Omental fat pad (tissue), 4 donors: ENCODE data around the gene PRSS22. TPM values are rescaled to one million over a fixed set of nuclear protein-coding genes. Genes with fewer than 3 reads are reported as not detected.

Experiments used
- ATAC-seq: fragments of 150-250 bp; one replicate; pipeline ENCODE4 v1.9.1; 2016; ENCODE audit warnings: mild to moderate bottlenecking, moderate library complexity; ENCODE audit not compliant: low FRiP score
- DNase-seq: peaks from one replicate; pipeline ENCODE4 v3.0.0-alpha.2; 2019; ENCODE audit warnings: low spot score
- CTCF ChIP-seq, 3 donors: fragments of 450-650 bp; IDR thresholded peaks; one replicate each; pipeline ENCODE4 v1.5.1; 2016 to 2017; ENCODE audit warnings: antibody characterized with exemption in 3 of 3, mild to moderate bottlenecking in 3 of 3, moderate library complexity in 2 of 3
- total RNA-seq, 4 donors: library from RNA; depleted of rRNA; stranded (reverse); fragments of >200 nt; gene quantifications; one replicate each; pipeline ENCODE4 v1.1.0, GENCODE V29; 2016

Gene PRSS22
- total RNA-seq, 4 donors from 2014 or later, result not detected

GRCh38 chr16:2803545-2804195 is 54.3 kb downstream of the PRSS22 start:
- DNase-seq (no peak), ATAC-seq (no peak)
- TF ChIP-seq CTCF (IDR thresholded peaks at IDR 0.05), result no peak

Other genes starting within 250 kb of the PRSS22 start
- 10 to 100 TPM; 10.9 to 21.1 (median 20.1) TPM for gene KCTD5, start 175.6 kb downstream of the PRSS22 start, total RNA-seq
- gene PRSS27, start 137.9 kb downstream of the PRSS22 start, total RNA-seq, result 1 to 10 TPM in 2 of 4 donors, under 1 TPM in 2; 0.65 to 1.2 (median 1.0) TPM
- 100 to 1,000 TPM; 230 to 465 (median 368) TPM for gene SRRM2, start 105.5 kb downstream of the PRSS22 start, total RNA-seq
- gene ELOB, start 80.9 kb downstream of the PRSS22 start, total RNA-seq, result 100 to 1,000 TPM; 181 to 341 (median 323) TPM
- not detected for gene PRSS33, start 70.6 kb downstream of the PRSS22 start, total RNA-seq
- not detected for gene PRSS41, start 59.7 kb downstream of the PRSS22 start, total RNA-seq
- gene PRSS21, start 40.9 kb downstream of the PRSS22 start, total RNA-seq, result 1 to 10 TPM in 1 of 4 donors, under 1 TPM in 1, not detected in 2; 0.65 to 1.0 TPM
- 1 to 10 TPM in 1 of 4 donors, not detected in 3; 1.0 TPM for gene ZG16B, start 27.9 kb downstream of the PRSS22 start, total RNA-seq
- gene FLYWCH2, start 25.0 kb upstream of the PRSS22 start, total RNA-seq, result 10 to 100 TPM; 22.1 to 78.7 (median 37.3) TPM
- gene FLYWCH1, start 53.8 kb upstream of the PRSS22 start, total RNA-seq, result 10 to 100 TPM; 14.8 to 45.6 (median 26.6) TPM
- gene KREMEN2, start 106.1 kb upstream of the PRSS22 start, total RNA-seq, result not detected
- 1 to 10 TPM; 1.9 to 6.8 (median 3.5) TPM for gene PAQR4, start 111.2 kb upstream of the PRSS22 start, total RNA-seq
- 1 to 10 TPM in 1 of 4 donors, under 1 TPM in 2, not detected in 1; 0.25 to 1.7 (median 0.79) TPM for gene PKMYT1, start 122.3 kb upstream of the PRSS22 start, total RNA-seq
- gene CLDN9, start 154.8 kb upstream of the PRSS22 start, total RNA-seq, result under 1 TPM in 2 of 4 donors, not detected in 2; 0.24 to 0.63 TPM
- gene CLDN6, start 160.0 kb upstream of the PRSS22 start, total RNA-seq, result not detected
- gene TNFRSF12A, start 162.2 kb upstream of the PRSS22 start, total RNA-seq, result 100 to 1,000 TPM in 2 of 4 donors, 10 to 100 TPM in 1, 1 to 10 TPM in 1; 9.0 to 465 (median 94.3) TPM
- gene HCFC1R1, start 165.8 kb upstream of the PRSS22 start, total RNA-seq, result 10 to 100 TPM in 3 of 4 donors, 1 to 10 TPM in 1; 8.5 to 20.6 (median 13.1) TPM
- 10 to 100 TPM; 15.7 to 33.9 (median 26.7) TPM for gene THOC6, start 165.9 kb upstream of the PRSS22 start, total RNA-seq
- gene BICDL2, start 178.8 kb upstream of the PRSS22 start, total RNA-seq, result under 1 TPM in 1 of 4 donors, not detected in 3; 0.47 TPM
- 10 to 100 TPM in 1 of 4 donors, 1 to 10 TPM in 3; 1.2 to 38.8 (median 2.2) TPM for gene MMP25, start 188.4 kb upstream of the PRSS22 start, total RNA-seq
- 10 to 100 TPM; 16.5 to 73.0 (median 25.6) TPM for gene IL32, start 207.5 kb upstream of the PRSS22 start, total RNA-seq
- under 1 TPM in 1 of 4 donors, not detected in 3; 0.28 TPM for gene ZSCAN10, start 241.1 kb upstream of the PRSS22 start, total RNA-seq